Subcutaneous abdominal adipose tissue (tissue), 5 donors: ENCODE measurements around the gene MRPL33.

ENCODE experiments used
- H3K27ac ChIP-seq: one replicate; pipeline ENCODE4 v1.7.0; 2013; ENCODE audit warnings: low read depth, mild to moderate bottlenecking, inconsistent platforms, low read length, moderate library complexity
- H3K27me3 ChIP-seq, 5 donors: one replicate each; pipeline ENCODE4 v1.7.0; 2013; ENCODE audit warnings: low read length in 5 of 5, inconsistent platforms in 1 of 5; ENCODE audit not compliant: control insufficient read depth in 5 of 5, insufficient read depth in 4 of 5
- H3K36me3 ChIP-seq, 5 donors: one replicate each; pipeline ENCODE4 v1.7.0; 2013; ENCODE audit warnings: low read length in 5 of 5; ENCODE audit not compliant: control insufficient read depth in 5 of 5, insufficient read depth in 5 of 5
- H3K4me1 ChIP-seq, 5 donors: one replicate each; pipeline ENCODE4 v1.7.0; 2013; ENCODE audit warnings: low read length in 5 of 5, mild to moderate bottlenecking in 3 of 5, moderate library complexity in 1 of 5; ENCODE audit not compliant: control insufficient read depth in 5 of 5, insufficient read depth in 5 of 5
- H3K4me3 ChIP-seq, 5 donors: one replicate each; pipeline ENCODE4 v1.7.0; 2013; ENCODE audit warnings: low read length in 5 of 5, low read depth in 1 of 5
- H3K9ac ChIP-seq, 5 donors: one replicate each; pipeline ENCODE4 v1.7.0; 2013; ENCODE audit warnings: low read length in 5 of 5, mild to moderate bottlenecking in 4 of 5, moderate library complexity in 3 of 5
- H3K9me3 ChIP-seq, 5 donors: one replicate each; pipeline ENCODE4 v1.7.0; 2013; ENCODE audit warnings: low read length in 5 of 5; ENCODE audit not compliant: control insufficient read depth in 5 of 5
- donor health status: healthy.
- donor health status: healthy.
- donor health status: healthy.
- donor health status: healthy.
- donor health status: healthy.

The MRPL33 gene

DNA sequence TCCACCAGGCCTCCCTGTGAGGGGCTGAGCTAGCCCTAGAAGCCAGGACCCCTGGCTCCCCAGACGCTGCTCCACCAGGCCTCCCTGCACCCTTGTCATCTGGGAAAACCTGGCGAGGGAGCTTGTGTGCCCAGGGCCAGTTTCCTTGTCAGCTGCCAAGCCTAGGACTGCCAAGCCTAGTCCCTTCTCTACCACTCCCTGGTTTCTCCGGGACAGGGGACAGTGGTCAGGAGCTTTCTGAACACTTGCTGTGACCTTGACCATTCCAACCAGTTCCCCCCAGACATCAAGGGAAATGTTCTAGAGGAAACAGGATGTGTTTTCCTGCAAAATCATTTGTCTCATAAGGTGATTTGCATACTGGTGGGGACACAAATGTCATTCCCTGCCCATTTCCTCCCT is 41.3 kb upstream of the MRPL33 start:
- Histone ChIP-seq H3K27me3 (peaks cover 0 to 3% (median 0%) of the 10 kb centered on the region in 5 donors), H3K9ac (no peak overlapping the region), H3K36me3 (no peaks in the 10 kb centered on the region), H3K4me3 (no peak overlapping the region), H3K27ac (peak overlapping the region; percentile 38), H3K9me3 (no peaks in the 10 kb centered on the region), H3K4me1 (peaks cover 0 to 50% (median 16%) of the 10 kb centered on the region in 5 donors)

DNA sequence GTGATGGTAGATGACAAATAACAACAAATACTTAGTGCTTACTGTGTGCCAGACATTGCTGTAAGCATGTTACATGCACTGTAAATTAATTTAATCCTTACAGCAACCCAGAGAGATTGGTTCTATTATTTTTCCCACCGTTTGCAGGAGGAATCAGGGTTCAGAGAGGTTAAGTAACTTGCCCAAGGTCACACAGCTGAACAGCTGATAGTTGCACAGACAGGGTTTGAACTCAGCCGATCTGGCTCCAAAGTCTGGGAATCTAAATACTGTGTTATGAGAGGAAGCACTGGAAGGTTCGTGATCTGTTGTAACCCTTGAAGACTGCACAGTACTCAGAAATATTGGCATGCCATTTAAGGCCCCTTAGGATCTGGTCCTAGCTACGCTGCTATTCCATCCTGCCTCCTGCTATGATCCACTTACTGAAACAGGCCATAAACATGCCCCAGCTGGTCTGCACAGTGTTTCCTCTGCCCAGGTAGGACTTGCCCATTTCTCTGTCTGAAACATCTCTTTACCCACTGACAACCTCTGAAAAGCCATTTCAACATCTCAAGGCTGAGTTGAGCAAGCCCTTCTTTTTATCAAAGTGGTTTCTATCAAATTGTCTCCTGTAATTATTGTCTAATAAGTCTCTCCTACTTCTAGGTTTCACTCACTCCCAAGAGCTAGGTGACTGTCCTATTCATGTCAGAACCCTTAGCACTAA is 40.4 kb upstream of the MRPL33 start:
- Histone ChIP-seq H3K9me3 (no peaks in the 10 kb centered on the region), H3K36me3 (no peaks in the 10 kb centered on the region), H3K9ac (peak overlapping the region in 1 of 5 donors; percentile 48)

DNA sequence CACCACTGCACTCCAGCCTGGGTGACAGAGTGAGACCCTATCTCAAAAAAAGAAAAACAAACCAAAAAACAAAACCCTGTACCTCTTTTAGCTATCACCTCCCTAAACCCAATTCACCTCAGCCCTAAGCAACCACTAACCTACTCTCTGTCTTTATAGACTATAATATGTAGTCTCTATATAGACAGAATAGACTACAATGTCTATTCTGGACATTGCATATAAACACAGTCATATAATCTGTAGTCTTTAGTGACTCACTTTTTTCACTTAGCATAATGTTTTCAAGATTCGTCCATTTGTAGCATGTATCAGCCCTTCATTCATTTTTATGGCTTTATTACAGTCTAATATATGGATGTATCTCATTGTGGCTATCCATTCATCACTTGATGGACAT is 37.2 kb upstream of the MRPL33 start:
- Histone ChIP-seq H3K36me3 (no peaks in the 10 kb centered on the region), H3K9me3 (no peaks in the 10 kb centered on the region), H3K4me3 (no peak overlapping the region), H3K27ac (peak overlapping the region; percentile 50), H3K4me1 (peaks cover 5 to 63% (median 29%) of the 10 kb centered on the region in 5 donors), H3K27me3 (peaks cover 0 to 3% (median 0%) of the 10 kb centered on the region in 5 donors), H3K9ac (no peak overlapping the region)

More for the DNA sequence above, 40.4 kb upstream of the MRPL33 start:
- peak overlapping the region; percentile 19 for H3K27ac ChIP-seq
- peaks cover 0 to 3% (median 0%) of the 10 kb centered on the region in 5 donors for H3K27me3 ChIP-seq
- no peak overlapping the region for H3K4me3 ChIP-seq
- H3K4me1 ChIP-seq, result peaks cover 5 to 55% (median 23%) of the 10 kb centered on the region in 5 donors

DNA sequence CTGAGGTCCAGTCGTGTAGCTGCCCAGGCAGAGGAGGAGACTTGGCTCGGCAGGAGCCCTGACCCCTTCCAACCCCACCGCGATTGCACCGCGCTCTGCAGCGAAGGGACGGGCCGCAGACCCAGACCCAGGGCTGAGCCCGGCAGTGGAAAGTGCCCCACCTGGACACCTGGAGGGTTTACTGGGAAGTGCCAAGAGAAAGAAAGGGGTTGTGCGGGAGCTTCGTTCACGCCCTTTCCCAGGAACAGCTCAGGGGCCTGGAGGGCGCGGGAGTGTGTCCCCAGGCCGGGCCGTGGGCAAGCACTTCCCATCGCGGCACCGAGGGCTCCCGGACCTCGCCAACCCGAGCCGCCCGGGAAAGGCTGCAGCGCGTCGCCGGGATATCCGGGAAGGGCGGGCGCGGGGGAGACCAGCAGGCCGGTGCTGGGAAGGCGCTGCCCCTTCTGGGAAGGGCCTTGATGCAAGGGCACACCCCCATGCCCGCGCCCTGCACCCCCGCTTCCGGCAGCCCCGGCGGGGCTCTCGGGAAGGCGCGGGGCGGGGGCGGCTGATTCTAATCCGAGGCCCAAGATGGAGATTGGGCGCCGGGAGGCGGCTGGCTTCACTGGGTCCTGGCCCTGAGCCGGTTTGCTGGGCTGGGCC is 36.1 kb upstream of the MRPL33 start:
- Histone ChIP-seq H3K4me3 (peak overlapping the region; percentile 54 to 75 (median 60)), H3K9ac (peak overlapping the region in 4 of 5 donors; percentile 49 to 80 (median 72)), H3K4me1 (peaks cover 5 to 52% (median 22%) of the 10 kb centered on the region in 5 donors), H3K36me3 (no peaks in the 10 kb centered on the region), H3K27ac (peak overlapping the region; percentile 69), H3K9me3 (no peaks in the 10 kb centered on the region), H3K27me3 (peaks cover 0 to 3% (median 0%) of the 10 kb centered on the region in 5 donors)

DNA sequence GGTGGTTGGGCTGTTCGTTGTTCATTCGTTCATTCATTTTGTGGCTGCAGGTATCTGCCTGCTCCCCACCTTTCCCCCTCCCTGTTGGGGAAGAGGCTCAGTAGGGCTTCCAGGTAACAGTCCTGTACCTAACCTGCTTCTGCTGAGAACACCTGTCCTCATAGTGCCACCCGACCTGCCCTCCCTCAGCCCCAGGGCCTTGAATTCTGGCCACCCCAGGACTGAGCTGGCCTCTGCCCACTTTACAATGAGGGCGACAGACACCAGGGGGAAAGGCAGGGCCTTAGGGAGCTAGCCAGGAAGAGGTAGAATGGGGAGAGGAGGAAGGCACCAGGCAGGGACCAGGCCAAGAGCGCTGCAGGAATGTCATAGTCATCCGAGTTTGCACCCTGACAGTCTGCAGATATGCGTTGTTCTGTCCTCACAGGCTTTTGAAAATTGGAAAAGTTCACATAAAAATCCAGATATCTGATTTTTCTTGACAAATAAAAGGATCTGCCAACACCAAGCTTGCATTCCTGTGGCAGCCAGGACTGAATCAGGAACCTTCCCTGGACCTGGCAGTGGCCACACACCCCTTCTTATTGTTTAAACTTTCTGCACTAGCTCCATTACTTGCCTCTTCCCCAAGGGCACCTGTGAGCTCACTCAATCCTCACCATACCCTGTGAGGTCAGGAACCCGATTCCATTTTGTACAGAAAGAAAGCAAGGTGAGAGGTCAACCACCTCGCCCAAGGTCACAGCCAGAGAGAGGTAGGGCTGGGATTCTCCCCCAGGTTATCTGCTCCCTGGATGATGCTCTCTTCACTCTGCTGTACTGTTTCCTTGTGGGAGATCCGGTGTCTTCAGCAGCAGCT is 35.3 kb upstream of the MRPL33 start:
- peak overlapping the region; percentile 37 to 75 (median 60) for H3K4me3 ChIP-seq
- H3K9ac ChIP-seq, result peak overlapping the region in 4 of 5 donors; percentile 11 to 79 (median 37)
- no peaks in the 10 kb centered on the region for H3K36me3 ChIP-seq
- peaks cover 3 to 43% (median 22%) of the 10 kb centered on the region in 5 donors for H3K4me1 ChIP-seq
- H3K27me3 ChIP-seq, result peaks cover 0 to under 1% (median 0%) of the 10 kb centered on the region in 5 donors
- no peaks in the 10 kb centered on the region for H3K9me3 ChIP-seq
- H3K27ac ChIP-seq, result peak overlapping the region; percentile 69

DNA sequence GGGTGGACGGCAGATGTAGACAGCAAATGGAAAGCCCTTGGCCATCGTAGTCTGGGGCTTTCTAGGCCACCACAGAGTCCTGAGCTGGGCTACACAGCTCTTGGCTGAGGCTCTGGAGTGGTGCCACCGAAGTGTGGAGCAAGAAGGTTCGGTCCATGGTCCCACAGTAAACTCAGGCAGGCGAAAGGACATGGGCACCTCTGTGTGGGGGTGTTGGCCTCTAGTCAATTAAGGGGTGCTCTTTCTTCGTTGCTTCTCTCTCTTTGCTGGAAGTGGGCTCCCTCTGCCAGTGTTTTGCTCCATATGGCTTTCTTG is 34.7 kb upstream of the MRPL33 start:
- H3K36me3 ChIP-seq, result no peaks in the 10 kb centered on the region
- H3K4me1 ChIP-seq, result peaks cover 3 to 42% (median 22%) of the 10 kb centered on the region in 5 donors
- no peaks in the 10 kb centered on the region for H3K9me3 ChIP-seq
- no peak overlapping the region for H3K4me3 ChIP-seq
- H3K9ac ChIP-seq, result no peak overlapping the region
- H3K27me3 ChIP-seq, result no peaks in the 10 kb centered on the region
- peak overlapping the region; percentile 69 for H3K27ac ChIP-seq

DNA sequence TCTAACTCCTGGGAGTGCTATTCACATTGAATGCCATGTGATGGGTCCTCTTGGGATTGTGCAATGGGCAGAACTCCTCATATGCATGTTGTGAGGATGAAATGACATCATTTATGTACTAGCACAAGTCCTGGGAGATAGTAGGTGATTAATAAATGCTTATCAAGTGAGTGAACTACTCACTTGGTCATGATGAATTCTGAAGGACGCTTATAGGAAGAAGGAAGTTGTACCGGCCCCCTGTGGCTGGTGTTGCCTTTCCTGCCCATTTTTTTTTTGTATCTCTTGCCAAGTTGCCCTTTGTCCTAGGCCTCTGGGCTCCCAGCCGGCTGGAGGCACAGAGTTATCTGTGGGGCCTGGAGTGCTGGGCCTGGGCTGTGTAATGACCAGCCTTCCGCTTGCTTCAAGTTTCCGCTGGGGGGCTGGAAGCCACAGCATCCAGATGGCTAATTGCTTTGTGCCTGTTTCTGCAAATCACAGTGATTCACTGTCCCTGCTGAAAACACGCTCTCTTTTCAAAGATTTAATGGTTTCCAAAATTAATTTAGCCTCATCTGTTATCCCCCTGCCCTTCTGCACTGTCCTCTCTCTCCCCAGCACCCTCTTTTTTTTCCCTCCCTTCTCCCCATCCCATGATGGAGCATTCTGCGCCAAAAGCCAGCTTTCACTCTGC is 33.7 kb upstream of the MRPL33 start:
- Histone ChIP-seq H3K36me3 (no peaks in the 10 kb centered on the region), H3K27me3 (no peaks in the 10 kb centered on the region), H3K9ac (peak overlapping the region in 1 of 5 donors; percentile 35), H3K4me1 (peaks cover 3 to 42% (median 22%) of the 10 kb centered on the region in 5 donors), H3K27ac (peak overlapping the region; percentile 69), H3K4me3 (no peak overlapping the region), H3K9me3 (no peaks in the 10 kb centered on the region)

DNA sequence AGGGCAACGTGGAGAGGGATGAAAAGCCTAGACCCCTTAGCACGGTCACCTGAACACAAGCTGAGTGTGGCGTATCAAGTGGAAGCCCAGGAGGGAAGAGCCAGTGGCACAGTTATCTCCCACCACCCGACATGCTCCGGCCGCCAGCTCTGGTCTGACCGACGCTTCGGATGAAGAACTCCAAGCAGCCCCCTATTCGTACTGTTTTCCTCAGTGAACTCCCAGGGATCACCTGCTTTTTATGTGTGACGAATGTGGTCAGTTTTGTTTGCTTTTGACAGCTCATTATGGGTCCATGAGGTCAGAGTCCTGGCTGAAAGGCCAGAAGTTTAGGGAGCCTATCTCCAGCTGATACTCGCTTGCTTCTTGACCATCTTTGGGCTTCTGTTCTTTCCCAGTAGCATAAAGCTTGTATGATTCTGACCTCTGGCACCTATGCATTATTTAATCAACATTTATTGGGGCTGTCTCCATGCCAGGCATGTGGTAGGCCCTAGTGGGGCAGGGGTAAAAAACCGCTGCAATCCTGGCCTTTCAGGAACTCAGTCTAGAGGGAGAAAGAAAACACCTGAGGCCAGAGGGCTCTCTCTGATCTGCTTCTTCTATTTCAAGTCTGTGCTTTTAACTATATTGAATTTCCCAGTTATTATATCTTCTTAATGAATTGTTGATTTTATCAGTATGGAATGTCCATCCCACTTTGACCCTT is 33.0 kb upstream of the MRPL33 start:
- Histone ChIP-seq H3K27ac (peak overlapping the region; percentile 69), H3K9ac (peak overlapping the region in 1 of 5 donors; percentile 35)

DNA sequence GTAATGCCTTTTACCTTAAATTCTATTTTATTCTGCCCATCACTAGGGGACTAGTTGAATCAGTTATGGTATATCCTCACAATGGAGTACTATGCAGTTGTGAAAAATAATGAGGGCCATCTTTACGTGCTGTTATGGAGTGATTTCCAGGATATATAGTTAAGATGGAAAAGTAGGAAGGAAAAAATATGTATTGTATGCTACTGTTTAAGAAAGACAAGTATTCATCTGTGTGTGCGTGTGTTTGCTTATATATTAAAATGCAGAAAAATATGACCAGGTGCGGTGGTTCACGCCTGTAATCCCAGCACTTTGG is 32.5 kb upstream of the MRPL33 start:
- H3K27ac ChIP-seq, result no peak overlapping the region
- H3K27me3 ChIP-seq, result no peaks in the 10 kb centered on the region
- no peak overlapping the region for H3K9ac ChIP-seq
- H3K9me3 ChIP-seq, result no peaks in the 10 kb centered on the region
- H3K4me1 ChIP-seq, result peaks cover 3 to 42% (median 22%) of the 10 kb centered on the region in 5 donors
- no peaks in the 10 kb centered on the region for H3K36me3 ChIP-seq
- H3K4me3 ChIP-seq, result no peak overlapping the region

More for the DNA sequence above, 33.0 kb upstream of the MRPL33 start:
- Histone ChIP-seq H3K36me3 (no peaks in the 10 kb centered on the region), H3K27me3 (no peaks in the 10 kb centered on the region), H3K9me3 (no peaks in the 10 kb centered on the region), H3K4me3 (no peak overlapping the region), H3K4me1 (peaks cover 3 to 42% (median 22%) of the 10 kb centered on the region in 5 donors)
